Measurements from ENCODE around the gene BRD2. TPM values are rescaled to one million over a fixed set of nuclear protein-coding genes. Genes with fewer than 3 reads are reported as not detected.

The BRD2 gene
- total and polyA plus RNA-seq, 9 of the 15 experiments (the other 6 are each of a cell fraction or from before 2014, with no cell fraction given), result 19.0 to 252 (median 181) TPM

- TF ChIP-seq NR0B1 (IDR thresholded peaks at IDR 0.05; ENCODE audit: partially characterized antibody) (no peak), BACH1 (tag; IDR thresholded peaks at IDR 0.05) (no peak), RAD21 (CRISPR knock-in tag; conservative IDR thresholded peaks at IDR 0.05 in 1 of 2, IDR thresholded peaks at IDR 0.05 in 1 of 2) (peak in 1 of 2 experiments; percentile 14; a peak in 1 of 4 replicates), SP1 (CRISPR knock-in tag; IDR thresholded peaks at IDR 0.05) (peak; percentile 81), L3MBTL2 (IDR thresholded peaks at IDR 0.05) (peak; percentile 98), MCM3 (IDR thresholded peaks at IDR 0.05) (no peak), NELFE (IDR thresholded peaks at IDR 0.05; ENCODE audit: insufficient read depth, insufficient read length) (no peak), ZBTB1 (CRISPR knock-in tag; IDR thresholded peaks at IDR 0.05; ENCODE audit: borderline replicate concordance, low read depth) (peak; percentile 77; the same call in 1 of the 2 replicates), CBX5 (IDR thresholded peaks at IDR 0.05; ENCODE audit: borderline replicate concordance, low read depth) (no peak), TCF7L2 (IDR thresholded peaks at IDR 0.05; ENCODE audit: low read depth, low read length) (no peak), ZNF740 (CRISPR knock-in tag; IDR thresholded peaks at IDR 0.05) (peak; percentile 100), ZNF740 (tag; IDR thresholded peaks at IDR 0.05) (no peak; a peak in 1 of 4 replicates), HNRNPL (IDR thresholded peaks at IDR 0.05; ENCODE audit: low read depth, low read length) (no peak), E2F6 (IDR thresholded peaks at IDR 0.05; ENCODE audit: borderline replicate concordance in 1 of 2, extremely low read depth in 1 of 2, insufficient read depth in 1 of 2, insufficient read length in 1 of 2, low read depth in 1 of 2, low read length in 1 of 2, poor library complexity in 1 of 2, severe bottlenecking in 1 of 2) (peak; percentile 86 to 88), JUND (IDR thresholded peaks at IDR 0.05; ENCODE audit: borderline replicate concordance, low read depth, low read length) (peak; percentile 52), JUND (tag; IDR thresholded peaks at IDR 0.05; ENCODE audit: borderline replicate concordance, low read depth, low read length) (0 out of 3 replicates have a peak, but pooled peaks have one; percentile 11), ZFP36 (IDR thresholded peaks at IDR 0.05; ENCODE audit: low read depth, low read length, partially characterized antibody) (peak; percentile 38), SAP30 (IDR thresholded peaks at IDR 0.05; ENCODE audit: borderline replicate concordance, insufficient read depth, low read depth, low read length, poor library complexity, severe bottlenecking) (peak; percentile 38), NKRF (IDR thresholded peaks at IDR 0.05; ENCODE audit: borderline replicate concordance) (peak; percentile 44; the same call in 1 of the 2 replicates), ZSCAN29 (IDR thresholded peaks at IDR 0.05) (0 out of 2 replicates have a peak, but pooled peaks have one; percentile 29), ERF (CRISPR knock-in tag; IDR thresholded peaks at IDR 0.05) (no peak; the same call in 1 of the 2 replicates)
Observed at GRCh38 chr6:32968093-32968866, at the start of gene BRD2 (continued).

Measured in K562 (cell line).